Esophagus muscularis mucosa (tissue), 4 donors: ENCODE results near the gene YKT6. TPM values are rescaled to one million over a fixed set of nuclear protein-coding genes. Genes with fewer than 3 reads are reported as not detected.

Source experiments
- DNase-seq: peaks from one replicate; pipeline ENCODE4 v3.0.0-alpha.2; 2017; ENCODE audit errors: extremely low spot score
- H3K27ac ChIP-seq, 4 donors: fragments of 200-600 bp; sonication (generic); replicated peaks in 1 of 4; 1 replicate in 3 of 4; 2 replicates in 1 of 4; pipeline ENCODE4 v1.5.1; 2016 to 2019; ENCODE audit warnings: mild to moderate bottlenecking in 1 of 4
- H3K27me3 ChIP-seq, 4 donors: fragments of 200-600 bp; sonication (generic); one replicate each; pipeline versions ENCODE4 v1.5.1 to v1.6.0; 2016 to 2019
- H3K36me3 ChIP-seq, 4 donors: fragments of 200-600 bp; sonication (generic); one replicate each; pipeline ENCODE4 v1.5.1; 2016 to 2019
- H3K4me1 ChIP-seq, 4 donors: fragments of 200-600 bp; sonication (generic); one replicate each; pipeline ENCODE4 v1.5.1; 2016 to 2019
- H3K4me3 ChIP-seq, 4 donors: fragments of 200-600 bp; sonication (generic); 1 replicate in 2 of 4; 2 replicates in 2 of 4; pipeline ENCODE4 v1.5.1; 2016 to 2019; ENCODE audit warnings: mild to moderate bottlenecking in 4 of 4, moderate library complexity in 1 of 4
- H3K9me3 ChIP-seq, 4 donors: fragments of 200-600 bp; sonication (generic); 1 replicate in 3 of 4; 2 replicates in 1 of 4; pipeline ENCODE4 v1.5.1; 2016 to 2019
- EP300 ChIP-seq: sonication (generic); formaldehyde crosslinking; IDR thresholded peaks from one replicate; pipeline ENCODE4 v1.6.1; 2017; ENCODE audit warnings: antibody characterized with exemption
- POLR2A ChIP-seq: fragments of 450-650 bp; IDR thresholded peaks from one replicate; pipeline ENCODE4 v1.6.1; 2017; ENCODE audit warnings: antibody characterized with exemption, moderate library complexity, mild to moderate bottlenecking, low read depth
- POLR2AphosphoS5 ChIP-seq, 2 donors: sonication (generic); formaldehyde crosslinking; IDR thresholded peaks; one replicate each; pipeline ENCODE4 v1.6.1; 2017; ENCODE audit warnings: antibody characterized with exemption in 2 of 2
- WGBS: methylation state at CpG from one replicate; pipeline ENCODE4 v1.1.5; 2018; 5-methylcytosine and 5-hydroxymethylcytosine counted together
- intact Hi-C: fragments of 100-400 bp; cut with DNase I; formaldehyde crosslinking; loops from one replicate; pipeline ENCODE4 v1.15.1; 2023
- total RNA-seq, 4 donors: library from RNA; depleted of rRNA; stranded (reverse); fragments of >200 nt; gene quantifications; one replicate each; pipeline versions ENCODE4 v1.1.0 to v1.2.1, GENCODE V29; 2016
- TF ChIP-seq, protein P1 (sequence below), 3 experiments: fragments of 200-600 bp in 2 of 3; fragments of 450-650 bp in 1 of 3; sonication (generic) in 2 of 3; IDR thresholded peaks; one replicate each; pipeline ENCODE4 v1.5.1; 2017 to 2019; ENCODE audit warnings: antibody characterized with exemption in 3 of 3, mild to moderate bottlenecking in 2 of 3, moderate library complexity in 1 of 3

Gene YKT6
- total RNA-seq, 4 donors from 2014 or later: 49.8 to 79.5 (median 64.4) TPM

DNA sequence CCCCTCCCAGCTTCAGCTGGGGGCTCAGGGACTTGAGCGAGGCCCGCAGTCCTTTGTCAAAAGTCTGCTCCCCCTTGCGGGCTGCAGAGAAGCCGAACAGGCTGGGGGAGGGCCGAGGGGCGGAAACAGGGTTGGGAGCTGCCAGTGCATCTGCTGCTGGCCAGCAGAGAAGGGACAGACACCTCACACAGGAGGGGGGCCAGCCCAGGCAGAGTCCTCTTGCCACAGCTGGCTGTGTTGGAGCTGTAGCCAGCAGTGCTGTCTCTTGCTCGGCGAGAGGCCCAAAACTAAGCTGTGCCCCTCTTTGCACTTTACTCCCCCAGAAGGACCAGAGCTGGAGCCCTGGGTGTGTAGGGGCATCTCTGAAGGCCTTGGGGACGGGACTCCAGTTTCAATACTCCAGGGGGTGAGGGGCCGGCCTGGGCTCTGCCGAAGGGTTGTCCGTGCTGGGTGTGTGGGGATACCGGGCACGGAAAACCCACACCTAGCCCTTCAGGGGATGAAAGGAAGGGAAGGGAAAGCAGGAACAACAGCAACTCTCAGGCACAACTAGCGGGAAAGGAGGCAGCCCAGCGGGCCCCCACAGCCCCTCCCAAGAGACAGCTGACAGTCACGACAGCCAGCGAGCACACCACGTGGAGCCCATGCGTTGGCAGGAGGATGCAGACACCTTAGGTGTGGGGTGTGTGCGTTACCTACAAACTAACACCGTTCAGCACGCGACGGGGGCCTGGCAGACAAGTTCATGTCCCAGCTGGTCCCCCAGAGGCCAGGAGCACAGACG lies 17.8 kb downstream of the YKT6 start:
- Histone ChIP-seq H3K4me1 (no peaks in the 10 kb centered on the region), H3K4me3 (no peak overlapping the region), H3K36me3 (peaks cover 0 to 9% (median 7%) of the 10 kb centered on the region in 4 donors), H3K9me3 (peaks cover 0 to 11% (median 3%) of the 10 kb centered on the region in 4 donors), H3K27me3 (peaks cover 0 to 40% (median 0%) of the 10 kb centered on the region in 4 donors), H3K27ac (no peak overlapping the region)
- intact Hi-C loops: no loop called here
- DNase-seq: no peak
- TF ChIP-seq POLR2A: no peak
- 86% methylated on average over 19 of the region's 26 CpGs for WGBS

DNA sequence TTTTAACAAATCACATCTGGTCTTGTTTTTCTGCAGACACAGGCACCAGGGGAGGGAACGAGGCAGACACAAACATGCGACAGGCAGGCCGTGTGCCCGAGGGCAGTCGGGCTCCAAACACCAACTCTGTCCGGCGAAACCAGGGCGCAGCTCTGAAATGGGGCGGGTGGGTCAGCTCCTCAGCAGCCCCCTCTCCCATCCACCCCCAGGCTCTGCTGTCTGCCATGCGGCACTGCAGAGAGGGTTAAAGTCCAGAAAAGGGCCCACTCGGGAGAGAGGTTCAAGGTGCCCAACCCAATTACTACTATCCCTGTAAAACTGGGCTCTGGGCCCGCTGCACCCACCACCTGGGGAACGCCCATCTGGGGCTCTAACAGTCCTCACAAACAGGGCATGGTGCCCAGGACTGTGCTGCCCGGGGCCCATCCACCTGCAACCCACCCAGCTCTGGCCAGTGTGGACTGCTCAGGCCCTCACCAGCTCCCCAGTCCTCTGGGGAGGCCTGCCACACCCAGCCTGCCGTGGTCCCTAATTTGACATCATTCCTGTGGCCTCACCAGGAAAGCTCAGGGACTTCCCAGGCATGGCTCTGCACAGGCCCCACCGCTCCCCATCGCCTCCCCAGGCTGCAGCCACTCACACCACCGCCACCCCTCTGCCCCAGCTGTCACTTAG lies 18.7 kb downstream of the YKT6 start:
- DNase-seq: no peak
- Histone ChIP-seq H3K27ac (no peak overlapping the region), H3K4me1 (no peaks in the 10 kb centered on the region), H3K9me3 (peaks cover 0 to 11% (median 3%) of the 10 kb centered on the region in 4 donors), H3K36me3 (peaks cover 0 to 6% (median 1%) of the 10 kb centered on the region in 4 donors), H3K27me3 (peaks cover 0 to 47% (median 0%) of the 10 kb centered on the region in 4 donors), H3K4me3 (no peak overlapping the region)
- intact Hi-C loops: no loop called here
- WGBS: 97% methylated on average over 17 of the region's 18 CpGs
- TF ChIP-seq POLR2AphosphoS5 (IDR thresholded peaks at IDR 0.05): no peak
- TF ChIP-seq, protein P1, sequence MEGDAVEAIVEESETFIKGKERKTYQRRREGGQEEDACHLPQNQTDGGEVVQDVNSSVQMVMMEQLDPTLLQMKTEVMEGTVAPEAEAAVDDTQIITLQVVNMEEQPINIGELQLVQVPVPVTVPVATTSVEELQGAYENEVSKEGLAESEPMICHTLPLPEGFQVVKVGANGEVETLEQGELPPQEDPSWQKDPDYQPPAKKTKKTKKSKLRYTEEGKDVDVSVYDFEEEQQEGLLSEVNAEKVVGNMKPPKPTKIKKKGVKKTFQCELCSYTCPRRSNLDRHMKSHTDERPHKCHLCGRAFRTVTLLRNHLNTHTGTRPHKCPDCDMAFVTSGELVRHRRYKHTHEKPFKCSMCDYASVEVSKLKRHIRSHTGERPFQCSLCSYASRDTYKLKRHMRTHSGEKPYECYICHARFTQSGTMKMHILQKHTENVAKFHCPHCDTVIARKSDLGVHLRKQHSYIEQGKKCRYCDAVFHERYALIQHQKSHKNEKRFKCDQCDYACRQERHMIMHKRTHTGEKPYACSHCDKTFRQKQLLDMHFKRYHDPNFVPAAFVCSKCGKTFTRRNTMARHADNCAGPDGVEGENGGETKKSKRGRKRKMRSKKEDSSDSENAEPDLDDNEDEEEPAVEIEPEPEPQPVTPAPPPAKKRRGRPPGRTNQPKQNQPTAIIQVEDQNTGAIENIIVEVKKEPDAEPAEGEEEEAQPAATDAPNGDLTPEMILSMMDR (IDR thresholded peaks at IDR 0.05): no peak
- no peak for TF ChIP-seq POLR2A
- no peak for TF ChIP-seq EP300

DNA sequence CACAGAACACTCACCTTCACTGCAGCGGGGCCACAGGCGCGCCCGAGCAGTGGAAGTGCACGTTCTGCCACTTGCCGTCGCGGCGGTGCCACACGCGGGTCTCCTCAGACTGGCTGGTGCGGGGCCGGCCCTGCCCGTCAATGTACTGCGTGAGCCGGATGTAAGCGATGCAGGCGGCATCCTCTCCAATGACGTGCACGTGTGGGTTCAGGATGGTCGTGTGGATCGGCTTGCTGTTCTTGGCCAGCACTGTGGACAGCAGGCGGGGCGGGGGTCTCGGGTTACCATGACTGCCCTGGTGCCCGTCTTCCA lies 19.2 kb downstream of the YKT6 start:
- peaks cover 0 to 6% (median 0%) of the 10 kb centered on the region in 4 donors for H3K36me3 ChIP-seq
- no peak overlapping the region for H3K27ac ChIP-seq
- no peak for DNase-seq
- 86% methylated on average over 20 of the region's 26 CpGs for WGBS
- intact Hi-C loops: no loop called here
- TF ChIP-seq POLR2A (no peak), POLR2AphosphoS5 (IDR thresholded peaks at IDR 0.05) (no peak), EP300 (no peak)
- TF ChIP-seq, protein P1 (IDR thresholded peaks at IDR 0.05): no peak
- H3K4me3 ChIP-seq: no peak overlapping the region
- H3K27me3 ChIP-seq: peaks cover 0 to 52% (median 0%) of the 10 kb centered on the region in 4 donors
- H3K4me1 ChIP-seq: no peaks in the 10 kb centered on the region
- H3K9me3 ChIP-seq: peaks cover 0 to 11% (median 3%) of the 10 kb centered on the region in 4 donors

DNA sequence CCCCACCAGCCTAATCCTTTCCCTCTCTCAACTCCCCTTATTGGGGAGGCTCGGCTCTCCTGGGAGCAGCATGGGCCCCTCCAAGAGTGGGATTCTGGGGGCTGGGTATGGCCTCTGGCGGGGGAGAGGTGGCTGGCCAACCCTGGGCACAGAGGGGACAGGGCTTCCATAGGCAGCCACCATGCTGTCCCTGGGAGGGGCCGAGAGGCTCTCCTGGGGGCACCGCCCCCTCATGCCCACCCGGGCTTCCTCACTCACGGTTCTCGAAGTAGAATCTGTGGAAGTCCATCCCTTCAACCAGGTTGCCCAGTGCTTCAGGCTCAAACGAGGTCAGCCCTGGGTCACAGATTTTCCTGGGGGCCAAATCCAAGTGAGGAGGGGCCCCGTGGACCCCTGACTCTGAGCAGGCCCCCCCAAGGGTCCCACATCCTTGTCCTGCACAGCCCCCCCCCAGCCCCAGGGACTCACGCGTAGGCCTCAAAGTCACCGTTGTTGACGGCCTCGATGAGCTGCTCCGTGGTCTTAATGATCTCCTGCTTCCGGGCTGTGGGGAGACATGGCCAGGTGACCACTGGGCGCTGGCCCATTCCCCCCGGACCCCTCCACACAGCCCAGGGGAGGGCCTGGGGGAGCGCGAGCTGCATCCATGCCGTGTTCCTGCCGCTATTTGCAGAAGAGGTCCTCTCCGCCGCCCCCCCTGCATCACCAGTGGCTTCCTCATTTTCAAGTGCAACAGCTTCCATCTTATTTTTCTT lies 19.8 kb downstream of the YKT6 start:
- intact Hi-C loops: no loop called here
- Histone ChIP-seq H3K4me3 (no peak overlapping the region), H3K27me3 (peaks cover 0 to 57% (median 2%) of the 10 kb centered on the region in 4 donors), H3K36me3 (peaks cover 0 to 6% (median 0%) of the 10 kb centered on the region in 4 donors), H3K9me3 (peaks cover 0 to 11% (median 3%) of the 10 kb centered on the region in 4 donors), H3K27ac (no peak overlapping the region), H3K4me1 (no peaks in the 10 kb centered on the region)
- DNase-seq: no peak
- no peak for TF ChIP-seq POLR2AphosphoS5 (IDR thresholded peaks at IDR 0.05)
- TF ChIP-seq POLR2A: no peak
- TF ChIP-seq, protein P1 (IDR thresholded peaks at IDR 0.05): no peak
- no peak for TF ChIP-seq EP300
- WGBS: 83% methylated on average over 11 of the region's 24 CpGs
